HG03558 (cell line): ENCODE results near the gene POFUT1.
"Not testable (repeated sequence)": the region's sequence is repeated elsewhere in the genome, so short reads cannot be mapped to it uniquely, and the experiment has no call there.

Experiments
- ATAC-seq: cut with Tn5 transposase; IDR thresholded peaks from one replicate; pipeline ENCODE4 v1.9.1; 2021; ENCODE audit warnings: moderate number of reproducible peaks; ENCODE audit not compliant: unreplicated experiment; ENCODE audit errors: extremely low read depth

POFUT1 gene

DNA sequence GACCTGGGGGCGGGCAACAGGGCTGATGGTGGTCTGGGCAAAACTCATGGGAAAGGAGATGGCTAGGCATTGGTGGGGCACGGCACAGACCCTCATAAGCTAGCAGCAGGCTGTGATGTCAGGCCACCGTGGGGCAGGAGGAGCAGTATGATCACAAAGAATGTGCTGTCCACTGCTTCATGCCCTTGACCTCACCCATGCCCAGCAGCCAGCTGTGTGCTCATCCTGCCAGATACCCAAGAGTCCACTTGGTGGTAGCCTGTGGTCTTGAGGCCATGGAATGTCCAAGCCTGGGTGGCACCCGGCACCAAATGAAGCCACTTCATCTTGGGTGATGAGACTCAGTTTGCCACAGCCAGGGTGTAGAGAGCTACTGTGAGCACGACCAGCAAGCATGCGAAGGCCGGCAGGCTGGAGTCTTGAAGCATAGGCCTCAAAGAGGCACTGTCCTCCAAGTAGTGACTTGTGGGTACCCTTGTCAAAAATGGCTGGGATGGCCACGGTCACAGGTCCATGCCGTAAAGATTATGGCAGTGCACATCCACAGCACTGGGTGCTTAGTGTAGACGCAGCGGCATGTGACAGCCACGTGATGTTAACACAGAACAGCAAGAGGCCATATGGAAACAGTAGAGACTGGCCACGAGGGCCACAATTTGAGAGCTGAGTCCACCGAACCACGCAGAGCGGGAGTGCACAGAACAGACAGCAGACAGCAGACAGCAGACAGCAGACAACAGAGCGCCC, 19.1 kb upstream of the POFUT1 start:
- ATAC-seq = no peak

- no peak for ATAC-seq
These were observed 18.6 kb upstream of the POFUT1 start for GRCh38 chr20:32189123-32189410.

GRCh38 chr20:32189691-32190615, 17.7 kb upstream of the POFUT1 start:
- no peak for ATAC-seq

GRCh38 chr20:32190616-32191415, 16.9 kb upstream of the POFUT1 start:
- no peak for ATAC-seq

DNA sequence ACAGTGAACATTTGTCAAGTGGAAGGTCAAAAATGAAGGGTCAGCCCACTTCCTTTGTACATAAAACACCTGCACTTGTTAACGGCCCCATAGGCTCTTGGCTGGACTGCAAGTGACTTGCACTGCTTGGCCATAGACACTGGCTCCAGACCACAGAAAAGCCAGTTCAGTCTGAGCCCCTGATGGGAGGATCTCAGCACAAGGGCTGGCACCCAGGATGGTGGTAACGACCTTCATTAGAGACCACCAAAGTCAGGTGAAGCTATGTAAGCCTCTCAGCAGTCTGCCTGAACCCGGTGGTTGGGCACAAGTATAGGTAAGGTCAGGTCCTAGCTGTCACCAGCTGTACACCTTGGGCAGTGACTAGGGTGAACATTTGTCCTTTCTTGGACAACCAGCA, 16.3 kb upstream of the POFUT1 start:
- no peak for ATAC-seq

DNA sequence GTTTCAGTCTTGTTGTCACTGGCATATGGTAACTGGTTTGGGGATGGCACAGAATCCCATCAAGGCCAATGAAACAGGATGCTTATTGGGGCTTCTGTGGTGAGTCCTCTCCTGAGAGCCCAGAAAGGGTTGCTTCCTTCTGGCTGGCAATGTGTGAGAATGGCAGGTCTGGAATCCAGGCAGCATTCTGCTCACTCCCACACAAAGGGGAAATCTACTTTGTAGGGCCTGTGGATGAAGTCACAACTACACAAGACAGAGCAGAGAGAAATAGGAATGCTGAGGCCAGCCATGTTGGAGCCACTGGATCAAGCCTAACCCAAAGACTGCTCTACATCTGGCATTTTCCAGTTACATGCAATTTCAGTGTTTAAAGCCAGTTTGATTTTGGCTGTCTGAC, 15.8 kb upstream of the POFUT1 start:
- ATAC-seq = no peak

- ATAC-seq = no peak
These were observed 15.0 kb upstream of the POFUT1 start for GRCh38 chr20:32192698-32193097.

DNA sequence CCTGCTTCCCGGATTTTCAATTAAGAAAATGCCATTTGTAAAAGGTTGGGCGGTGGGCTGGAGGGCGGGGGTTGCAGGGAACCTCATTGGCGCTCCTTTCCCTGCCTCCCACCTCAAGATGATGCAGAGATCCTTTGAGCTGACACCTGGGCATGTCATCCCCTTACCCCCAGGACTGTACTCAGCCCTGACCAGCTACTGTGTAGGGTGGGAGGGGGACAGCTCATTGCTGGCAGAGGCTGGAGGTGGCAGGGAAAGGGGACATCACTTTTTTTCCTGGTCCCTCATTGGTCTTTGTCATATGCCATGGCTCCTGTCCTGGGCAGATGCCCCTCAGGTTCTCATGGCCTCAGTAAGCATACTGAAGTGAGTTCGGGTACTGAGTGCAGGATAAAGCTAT, 14.3 kb upstream of the POFUT1 start:
- not testable (repeated sequence) for ATAC-seq

DNA sequence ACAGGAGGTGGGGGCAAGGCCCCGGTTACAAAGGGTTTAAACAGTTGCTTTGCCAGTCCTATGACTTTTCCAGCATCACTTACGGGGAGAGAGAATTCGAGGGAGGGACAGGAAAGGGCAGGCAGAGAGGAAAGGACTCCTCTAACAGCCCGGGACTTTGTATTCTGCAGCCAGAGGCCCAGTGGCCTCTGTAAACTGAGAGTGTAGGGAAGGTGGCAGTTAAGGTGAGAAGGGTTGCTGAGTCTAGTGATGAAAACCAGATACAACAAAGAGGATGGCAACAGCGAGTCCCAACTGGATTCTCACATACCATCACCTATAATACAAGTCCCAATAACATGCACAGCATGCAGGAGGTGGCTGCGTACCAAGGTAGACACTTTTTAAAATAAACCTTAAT, 13.7 kb upstream of the POFUT1 start:
- no peak for ATAC-seq

GRCh38 chr20:32195581-32195980, 12.1 kb upstream of the POFUT1 start:
- ATAC-seq = no peak

DNA sequence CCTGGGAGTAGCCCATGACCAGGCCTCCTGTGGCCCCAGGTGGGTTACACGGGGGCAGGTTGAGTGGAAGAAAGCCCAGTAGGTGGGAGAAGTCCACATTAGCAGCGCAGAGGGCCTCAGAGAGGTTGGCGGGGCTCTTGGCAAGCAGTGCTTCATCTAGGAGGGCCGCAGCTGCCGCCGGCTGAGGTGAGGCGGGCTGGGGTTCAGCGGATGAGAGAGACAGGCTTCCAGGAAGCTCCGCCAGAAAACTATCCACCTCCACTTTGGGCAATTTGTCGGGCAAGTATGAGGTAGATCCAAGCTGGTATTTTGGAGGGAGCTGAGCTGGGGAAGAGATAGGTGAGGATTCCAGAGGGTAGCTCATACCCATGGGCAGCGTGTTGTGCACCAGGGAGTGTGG, 11.1 kb upstream of the POFUT1 start:
- not testable (repeated sequence) for ATAC-seq

- not testable (repeated sequence) for ATAC-seq
These were observed 10.5 kb upstream of the POFUT1 start for GRCh38 chr20:32197136-32197535.

DNA sequence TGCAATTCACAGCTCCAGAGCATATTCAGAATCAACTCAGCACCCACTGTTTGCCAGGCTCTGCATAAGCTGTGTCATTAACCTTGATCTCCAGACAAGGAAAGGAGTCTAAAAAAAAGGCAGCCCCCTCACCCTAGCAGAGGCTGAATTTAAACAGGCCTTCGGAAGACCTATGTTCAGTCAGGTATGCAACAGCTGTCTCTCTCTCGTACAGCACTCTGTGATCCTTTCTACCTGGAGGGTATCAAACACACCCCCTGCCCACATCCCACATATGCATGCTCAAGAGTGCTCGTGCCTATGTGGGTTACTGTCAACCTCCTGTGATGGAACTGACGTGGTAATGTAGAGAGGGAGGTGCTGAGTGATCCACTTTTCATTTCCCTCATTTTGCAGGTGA, 8.7 kb upstream of the POFUT1 start:
- no peak for ATAC-seq

GRCh38 chr20:32201296-32201976, 6.2 kb upstream of the POFUT1 start:
- ATAC-seq = no peak

DNA sequence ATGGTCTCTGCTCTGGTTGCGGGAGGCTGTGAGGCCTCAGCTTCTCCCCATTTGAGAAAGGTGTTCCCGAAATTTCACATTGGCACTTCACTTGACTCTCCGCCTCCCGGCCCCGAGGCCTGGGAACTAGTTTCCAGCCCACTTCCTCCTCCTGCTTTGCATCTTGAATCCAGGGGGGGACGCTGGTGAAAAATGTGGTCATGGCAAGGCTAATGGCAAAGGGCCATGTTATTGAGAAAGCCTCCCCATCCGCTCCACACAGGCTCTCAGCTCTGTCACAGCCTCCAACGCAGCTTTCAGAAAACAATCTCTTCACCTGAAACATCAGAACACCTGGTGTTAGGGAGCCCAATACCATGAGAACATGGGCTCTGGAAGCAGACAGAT, 5.7 kb upstream of the POFUT1 start:
- no peak for ATAC-seq

GRCh38 chr20:32203356-32204204, 4.1 kb upstream of the POFUT1 start:
- no peak for ATAC-seq

- no peak for ATAC-seq
These were observed 3.2 kb upstream of the POFUT1 start for GRCh38 chr20:32204205-32205109.

- no peak for ATAC-seq
These were observed 2.4 kb upstream of the POFUT1 start for GRCh38 chr20:32205110-32205842.
